Measurements from ENCODE around the gene REXO5. TPM values are rescaled to one million over a fixed set of nuclear protein-coding genes. Genes with fewer than 3 reads are reported as not detected.

REXO5 gene
- total RNA-seq, 2 donors from 2014 or later = 0.98 to 5.2 TPM

DNA sequence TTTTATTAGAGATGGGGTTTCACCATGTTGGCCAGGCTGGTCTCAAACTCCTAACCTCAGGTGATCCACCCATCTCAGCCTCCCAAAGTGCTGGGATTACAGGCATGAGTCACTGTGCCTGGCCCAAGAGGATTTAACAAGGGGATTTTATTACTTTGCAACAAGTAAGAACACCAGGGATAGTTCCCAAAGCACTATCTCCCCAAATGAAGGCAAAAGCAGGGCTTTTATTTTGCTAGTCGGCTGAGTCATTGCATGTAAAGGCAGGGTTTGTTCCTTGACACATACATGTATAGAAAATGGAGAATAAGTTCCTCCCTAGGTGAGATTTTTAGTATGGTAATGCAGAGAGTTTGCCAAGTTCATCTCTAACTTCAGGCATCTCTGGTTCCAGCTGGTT, 24.0 kb downstream of the REXO5 start:
- no peaks in the 10 kb centered on the region for H3K27me3 ChIP-seq
- TF ChIP-seq, protein P1, sequence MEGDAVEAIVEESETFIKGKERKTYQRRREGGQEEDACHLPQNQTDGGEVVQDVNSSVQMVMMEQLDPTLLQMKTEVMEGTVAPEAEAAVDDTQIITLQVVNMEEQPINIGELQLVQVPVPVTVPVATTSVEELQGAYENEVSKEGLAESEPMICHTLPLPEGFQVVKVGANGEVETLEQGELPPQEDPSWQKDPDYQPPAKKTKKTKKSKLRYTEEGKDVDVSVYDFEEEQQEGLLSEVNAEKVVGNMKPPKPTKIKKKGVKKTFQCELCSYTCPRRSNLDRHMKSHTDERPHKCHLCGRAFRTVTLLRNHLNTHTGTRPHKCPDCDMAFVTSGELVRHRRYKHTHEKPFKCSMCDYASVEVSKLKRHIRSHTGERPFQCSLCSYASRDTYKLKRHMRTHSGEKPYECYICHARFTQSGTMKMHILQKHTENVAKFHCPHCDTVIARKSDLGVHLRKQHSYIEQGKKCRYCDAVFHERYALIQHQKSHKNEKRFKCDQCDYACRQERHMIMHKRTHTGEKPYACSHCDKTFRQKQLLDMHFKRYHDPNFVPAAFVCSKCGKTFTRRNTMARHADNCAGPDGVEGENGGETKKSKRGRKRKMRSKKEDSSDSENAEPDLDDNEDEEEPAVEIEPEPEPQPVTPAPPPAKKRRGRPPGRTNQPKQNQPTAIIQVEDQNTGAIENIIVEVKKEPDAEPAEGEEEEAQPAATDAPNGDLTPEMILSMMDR (IDR thresholded peaks at IDR 0.05) = no peak
- no peak overlapping the region for H3K27ac ChIP-seq
- no peaks in the 10 kb centered on the region for H3K36me3 ChIP-seq
- no peak for DNase-seq (ENCODE audit: low spot score)
- H3K4me3 ChIP-seq = no peak overlapping the region
- no peaks in the 10 kb centered on the region for H3K9me3 ChIP-seq
- H3K4me1 ChIP-seq = peaks cover 0 to 7% of the 10 kb centered on the region in 2 donors

DNA sequence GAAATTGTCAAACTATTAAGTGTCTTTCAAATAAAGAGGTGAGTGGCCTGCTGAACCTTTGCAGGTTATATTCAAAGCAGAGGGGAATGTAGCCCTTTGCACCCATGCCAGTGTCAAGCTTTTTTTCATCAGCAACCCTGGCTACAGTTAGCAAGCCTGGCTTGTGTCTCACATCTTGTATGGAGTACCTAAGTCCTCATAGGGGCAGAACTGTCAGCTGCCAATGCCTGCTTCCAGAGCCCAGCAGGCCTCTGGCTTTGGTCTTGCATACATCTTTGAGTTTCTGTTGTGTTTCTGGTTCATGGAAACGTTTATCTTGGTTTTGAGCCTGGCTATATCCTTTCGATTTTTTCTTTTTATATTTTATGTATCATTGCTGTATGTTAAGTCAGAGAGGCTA, 26.8 kb downstream of the REXO5 start:
- TF ChIP-seq, protein P1 (IDR thresholded peaks at IDR 0.05) = no peak
- no peaks in the 10 kb centered on the region for H3K4me1 ChIP-seq
- no peaks in the 10 kb centered on the region for H3K36me3 ChIP-seq
- H3K27me3 ChIP-seq = no peaks in the 10 kb centered on the region
- DNase-seq (ENCODE audit: low spot score) = no peak
- no peak overlapping the region for H3K4me3 ChIP-seq
- no peaks in the 10 kb centered on the region for H3K9me3 ChIP-seq
- H3K27ac ChIP-seq = no peak overlapping the region

DNA sequence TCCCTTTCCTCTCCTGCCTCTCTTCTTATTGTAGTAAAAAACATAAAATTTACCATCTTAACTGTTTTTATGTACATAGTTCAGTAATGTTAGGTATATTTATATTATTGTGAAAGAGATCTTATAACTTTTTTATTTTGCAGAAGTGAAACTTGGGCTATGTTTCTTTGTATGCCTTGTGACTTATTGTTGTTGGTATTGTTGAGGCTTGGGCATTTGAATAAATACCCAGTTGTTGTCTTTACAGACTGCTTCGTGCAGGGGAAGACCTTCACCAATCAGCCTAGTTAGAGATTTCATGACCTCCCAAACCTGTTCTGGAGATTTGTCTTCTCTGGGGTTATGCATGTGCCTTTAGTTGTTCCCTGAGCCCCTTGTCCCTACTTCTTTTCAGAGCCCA, 31.9 kb downstream of the REXO5 start:
- no peaks in the 10 kb centered on the region for H3K27me3 ChIP-seq
- no peak for DNase-seq (ENCODE audit: low spot score)
- no peak overlapping the region for H3K4me3 ChIP-seq
- H3K9me3 ChIP-seq = no peaks in the 10 kb centered on the region
- H3K4me1 ChIP-seq = no peaks in the 10 kb centered on the region
- no peaks in the 10 kb centered on the region for H3K36me3 ChIP-seq
- no peak overlapping the region for H3K27ac ChIP-seq
- TF ChIP-seq, protein P1 (IDR thresholded peaks at IDR 0.05) = no peak

DNA sequence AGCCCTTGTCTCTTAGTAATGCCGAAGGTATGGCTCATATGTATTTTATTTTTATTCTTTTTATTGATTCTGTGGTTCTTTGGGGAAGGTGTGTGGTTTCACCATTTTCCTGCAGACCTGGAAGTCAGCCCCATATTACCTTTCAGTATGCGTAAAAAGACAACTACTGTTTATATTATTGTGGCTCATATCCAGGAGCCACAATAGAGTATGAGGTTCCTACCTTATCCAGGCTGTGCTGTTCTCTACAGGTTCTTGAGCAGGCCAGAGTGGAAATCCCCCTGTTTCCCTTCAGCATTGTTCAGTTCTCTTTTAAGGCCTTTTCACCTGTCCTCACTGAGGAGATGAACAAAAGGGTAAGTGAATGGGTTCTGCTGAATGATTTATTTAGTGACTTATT, 33.2 kb downstream of the REXO5 start:
- Histone ChIP-seq H3K36me3 (no peaks in the 10 kb centered on the region), H3K4me1 (no peaks in the 10 kb centered on the region)

DNA sequence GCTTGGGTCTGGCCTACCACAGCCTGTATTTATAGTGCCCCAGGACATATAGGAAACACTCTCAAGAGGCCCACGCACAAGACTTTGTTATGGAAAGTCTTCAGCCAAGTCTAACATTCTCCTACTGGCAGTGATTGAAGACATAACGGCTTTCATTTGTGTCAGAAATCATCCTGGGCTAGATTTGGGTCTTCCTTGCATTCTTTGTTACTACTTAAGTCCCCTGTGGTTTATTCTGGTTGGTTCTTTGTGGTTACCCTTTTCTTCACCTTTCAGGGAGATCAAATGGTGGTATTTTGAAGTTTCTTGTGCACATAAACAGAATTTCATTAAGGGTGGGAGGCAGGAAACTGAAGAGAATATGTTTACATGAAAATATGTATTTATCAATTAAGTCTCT, 37.7 kb downstream of the REXO5 start:
- TF ChIP-seq, protein P1 (IDR thresholded peaks at IDR 0.05) = no peak
- Histone ChIP-seq H3K4me3 (no peak overlapping the region), H3K36me3 (no peaks in the 10 kb centered on the region), H3K9me3 (no peaks in the 10 kb centered on the region), H3K4me1 (no peaks in the 10 kb centered on the region), H3K27ac (no peak overlapping the region), H3K27me3 (no peaks in the 10 kb centered on the region)
- no peak for DNase-seq (ENCODE audit: low spot score)

More for the DNA sequence above, 33.2 kb downstream of the REXO5 start:
- Histone ChIP-seq H3K27ac (no peak overlapping the region), H3K27me3 (no peaks in the 10 kb centered on the region), H3K9me3 (no peaks in the 10 kb centered on the region), H3K4me3 (no peak overlapping the region)
- TF ChIP-seq, protein P1 (IDR thresholded peaks at IDR 0.05) = no peak
- DNase-seq (ENCODE audit: low spot score) = no peak

DNA sequence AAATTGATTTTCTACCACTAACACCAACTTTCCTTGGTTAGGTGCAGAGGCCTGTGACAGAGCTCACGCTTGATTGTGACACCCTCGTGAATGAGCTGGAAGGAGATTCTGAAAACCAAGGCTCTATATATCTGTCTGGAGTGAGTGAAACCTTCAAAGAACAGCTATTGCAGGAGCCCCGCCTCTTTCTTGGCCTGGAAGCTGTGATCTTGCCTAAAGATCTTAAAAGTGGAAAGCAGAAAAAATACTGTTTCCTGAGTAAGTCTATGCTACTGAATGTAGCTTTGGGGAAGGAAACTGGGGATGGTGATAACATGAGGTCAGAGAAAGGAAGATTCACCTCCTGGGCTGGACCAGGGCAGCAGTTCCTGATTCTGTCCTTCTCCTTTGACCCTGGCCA, 38.3 kb downstream of the REXO5 start:
- H3K9me3 ChIP-seq = no peaks in the 10 kb centered on the region
- H3K27me3 ChIP-seq = no peaks in the 10 kb centered on the region
- H3K36me3 ChIP-seq = no peaks in the 10 kb centered on the region
- TF ChIP-seq, protein P1 (IDR thresholded peaks at IDR 0.05) = no peak
- no peak for DNase-seq (ENCODE audit: low spot score)
- no peak overlapping the region for H3K4me3 ChIP-seq
- no peak overlapping the region for H3K27ac ChIP-seq
- H3K4me1 ChIP-seq = peaks cover 0 to 1% of the 10 kb centered on the region in 2 donors

All from right atrium auricular region (tissue), 2 donors.